ENCODE data around the gene UBE2Q1. TPM values are rescaled to one million over a fixed set of nuclear protein-coding genes. Genes with fewer than 3 reads are reported as not detected.

UBE2Q1 gene
- polyA plus RNA-seq, 2 of the 4 experiments (the other 2 are of a cell fraction), result 17.6 to 49.7 TPM

- ChIA-PET POLR2A (interaction anchor here (0.8 to 1.9 kb wide), 2 partner anchors 10 kb away, joined by 3 to 6 read pairs; partner anchors contain the start of gene CHRNB2), CTCF (interaction anchor here (0.8 to 1.7 kb wide), 4 partner anchors 11 to 182 kb away, joined by 3 to 5 read pairs (median 4); no protein-coding TSS in a partner anchor)
- TF ChIP-seq FOSL2 (IDR thresholded peaks at IDR 0.05) (no peak), FOSL2 (CRISPR knock-in tag; IDR thresholded peaks at IDR 0.05) (no peak)
- Histone ChIP-seq H3K9me3 (no peaks in the 10 kb centered on the region), H3K27ac (no peak overlapping the region), H3K4me2 (no peak overlapping the region), H3K4me3 (no peak overlapping the region), H3K4me1 (no peaks in the 10 kb centered on the region)
- ATAC-seq, result no peak
- FAIRE-seq, result no peak
- 88% methylated on average over 6 of the region's 6 CpGs for WGBS (ENCODE audit: missing lambda C conversion rate)
- no peak for DNase-seq (ENCODE audit: low read depth in 1 of 2, low spot score in 1 of 2)
Measured at GRCh38 chr1:154578058-154578418, 19.6 kb upstream of the UBE2Q1 start.

GRCh38 chr1:154577346-154578057 lies 19.0 kb upstream of the UBE2Q1 start:
- 81% methylated on average over 7 of the region's 7 CpGs for WGBS (ENCODE audit: missing lambda C conversion rate)
- ATAC-seq, result no peak
- ChIA-PET CTCF (interaction anchor here (0.8 to 2.5 kb wide), 6 partner anchors 18 to 301 kb away, joined by 3 to 11 read pairs (median 4); no protein-coding TSS in a partner anchor), POLR2A (interaction anchor here (1.9 kb wide), 1 partner anchor 10 kb away, joined by 6 read pairs; the partner anchor contains the start of gene CHRNB2)
- Histone ChIP-seq H3K9me3 (no peaks in the 10 kb centered on the region), H3K4me1 (no peaks in the 10 kb centered on the region), H3K4me2 (no peak overlapping the region), H3K27ac (no peak overlapping the region), H3K4me3 (no peak overlapping the region)
- TF ChIP-seq PBX3 (IDR thresholded peaks at IDR 0.05) (no peak), E2F6 (IDR thresholded peaks at IDR 0.05; ENCODE audit: borderline replicate concordance, low read depth) (no peak), ZFP36 (IDR thresholded peaks at IDR 0.05; ENCODE audit: borderline replicate concordance, partially characterized antibody) (no peak), RAD21 (conservative IDR thresholded peaks at IDR 0.05 in 1 of 2, IDR thresholded peaks at IDR 0.05 in 1 of 2) (no peak), BHLHE40 (IDR thresholded peaks at IDR 0.05; ENCODE audit: low read depth, low read length) (no peak), HOXB5 (CRISPR knock-in tag; IDR thresholded peaks at IDR 0.05) (no peak), REST (IDR thresholded peaks at IDR 0.05) (no peak), KDM5A (IDR thresholded peaks at IDR 0.05) (no peak), ELK1 (IDR thresholded peaks at IDR 0.05; ENCODE audit: low read depth, low read length) (no peak), EHMT2 (IDR thresholded peaks at IDR 0.05; ENCODE audit: low read depth) (no peak), JUNB (IDR thresholded peaks at IDR 0.05) (no peak)
- no peak for DNase-seq (ENCODE audit: low read depth in 1 of 2, low spot score in 1 of 2)
- FAIRE-seq, result no peak

- H3K9me3 ChIP-seq, result no peaks in the 10 kb centered on the region
- no peak overlapping the region for H3K27ac ChIP-seq
- TF ChIP-seq NPAS2 (CRISPR knock-in tag; IDR thresholded peaks at IDR 0.05; ENCODE audit: borderline replicate concordance) (no peak), ZSCAN20 (CRISPR knock-in tag; IDR thresholded peaks at IDR 0.05) (no peak), CTCF (IDR thresholded peaks at IDR 0.05) (no peak), CHD4 (IDR thresholded peaks at IDR 0.05; ENCODE audit: borderline replicate concordance) (no peak), JUN (IDR thresholded peaks at IDR 0.05) (no peak), ESRRA (IDR thresholded peaks at IDR 0.05; ENCODE audit: borderline replicate concordance, low read length) (no peak)
- FAIRE-seq, result no peak
- no peak for DNase-seq (ENCODE audit: low read depth in 1 of 2, low spot score in 1 of 2)
- H3K4me1 ChIP-seq, result no peaks in the 10 kb centered on the region
- ChIA-PET POLR2A (interaction anchor here (1.9 kb wide), 1 partner anchor 8 kb away, joined by 6 read pairs; the partner anchor contains the start of gene CHRNB2), CTCF (interaction anchor here (0.8 to 2.5 kb wide), 3 partner anchors 17 to 509 kb away, joined by 3 to 11 read pairs (median 6); no protein-coding TSS in a partner anchor)
- no peak; a peak in 1 of 6 replicates for ATAC-seq
- no peak overlapping the region for H3K4me2 ChIP-seq
- 81% methylated on average over 8 of the region's 8 CpGs for WGBS (ENCODE audit: missing lambda C conversion rate)
- H3K4me3 ChIP-seq, result no peak overlapping the region
Measured at GRCh38 chr1:154575951-154576566, 17.6 kb upstream of the UBE2Q1 start.
